K562 (cell line): ENCODE results near the gene EHBP1. TPM values are rescaled to one million over a fixed set of nuclear protein-coding genes. Genes with fewer than 3 reads are reported as not detected.

Experiments used
- ATAC-seq: fragments of 200-7000 bp; cut with Tn5 transposase; 3 replicates; pipeline ENCODE4 v1.9.1; 2020; ENCODE audit warnings: moderate library complexity
- BruUV-seq: library from RNA; stranded (reverse); fragments of 400-500 nt; replicated peaks from 2 replicates; lab custom pipeline; 2021; lab: Mats Ljungman, UMichigan
- CTCF ChIA-PET: fragments of 300-600 bp; formaldehyde crosslinking; extraction: SDS; loops from one replicate; lab custom pipeline; 2021; ENCODE audit warnings: low intra/inter-chr PET ratio; lab: Yijun Ruan, JAX
- POLR2A ChIA-PET: fragments of 300-600, 350-650 bp; sonication (Branson Sonifier 250); formaldehyde crosslinking; extraction: SDS; loops from one replicate; lab custom pipeline; 2021; ENCODE audit warnings: antibody characterized with exemption, inconsistent platforms; lab: Yijun Ruan, JAX
- DNase-seq, 4 experiments: peaks; one replicate each; pipeline versions ENCODE4 v3.0.0 to v3.0.0-alpha.2; 2011 to 2018; ENCODE audit warnings: low spot score in 3 of 4, mixed read lengths in 3 of 4; ENCODE audit errors: extremely low read depth in 1 of 4
- FAIRE-seq: peaks from 2 replicates; lab custom pipeline; 2011; peaks lifted over from hg19 to GRCh38; lab: Jason Lieb, UNC
- H2AFZ ChIP-seq: 2 replicates; pipeline ENCODE4 v1.6.0; 2011; ENCODE audit warnings: low read depth, low read length, control low read depth, inconsistent platforms
- H3K27ac ChIP-seq: fragments of 200-600 bp; 3 replicates; pipeline ENCODE4 v1.8.0; 2011; ENCODE audit warnings: low read depth, mild to moderate bottlenecking, control low read depth, inconsistent platforms, low read length, moderate library complexity, mixed read lengths; ENCODE audit errors: extremely low read depth
- H3K27me3 ChIP-seq, 2 experiments: fragments of 300-600 bp in 1 of 2; 2 replicates in 1 of 2; 3 replicates in 1 of 2; pipeline versions ENCODE4 v1.6.0 to v1.8.0; 2011; ENCODE audit warnings: inconsistent platforms in 2 of 2, low read length in 2 of 2, mild to moderate bottlenecking in 1 of 2, mixed read lengths in 1 of 2, moderate library complexity in 1 of 2; ENCODE audit not compliant: control insufficient read depth in 2 of 2, insufficient read depth in 2 of 2
- H3K36me3 ChIP-seq: fragments of 300-600 bp; 3 replicates; pipeline ENCODE4 v1.8.0; 2011; ENCODE audit warnings: mild to moderate bottlenecking, low read length, inconsistent platforms; ENCODE audit not compliant: control insufficient read depth, insufficient read depth
- H3K4me1 ChIP-seq, 2 experiments: fragments of 200-600 bp in 1 of 2; replicated peaks in 1 of 2; 2 replicates in 1 of 2; 3 replicates in 1 of 2; pipeline versions ENCODE4 v1.5.1 to v1.8.0; 2011; ENCODE audit warnings: inconsistent platforms in 2 of 2, low read length in 2 of 2, mild to moderate bottlenecking in 1 of 2, mixed read lengths in 1 of 2, moderate library complexity in 1 of 2; ENCODE audit not compliant: control insufficient read depth in 2 of 2, insufficient read depth in 2 of 2
- H3K4me2 ChIP-seq: 2 replicates; pipeline ENCODE4 v1.6.1; 2011; ENCODE audit warnings: low read length, control low read depth, inconsistent platforms, mixed read lengths; ENCODE audit not compliant: insufficient read depth
- H3K4me3 ChIP-seq: fragments of 200-600 bp; sonication (generic), shearing (Covaris generic); 2 replicates; pipeline ENCODE4 v1.5.1; 2016; ENCODE audit warnings: control low read depth, inconsistent platforms
- H3K79me2 ChIP-seq: fragments of 200-600 bp; 3 replicates; pipeline ENCODE4 v1.8.0; 2011; ENCODE audit warnings: low read length, inconsistent platforms; ENCODE audit not compliant: control insufficient read depth, insufficient read depth
- H3K9ac ChIP-seq, 2 experiments: 2 replicates each; pipeline versions ENCODE4 v1.6.0 to v1.6.1; 2011; ENCODE audit warnings: low read depth in 2 of 2, low read length in 2 of 2, control low read depth in 1 of 2, inconsistent platforms in 1 of 2, mild to moderate bottlenecking in 1 of 2, mixed read lengths in 1 of 2; ENCODE audit not compliant: insufficient read depth in 1 of 2
- H3K9me1 ChIP-seq: one replicate; pipeline ENCODE4 v1.6.0; 2011; ENCODE audit warnings: inconsistent platforms, mild to moderate bottlenecking, low read length, moderate library complexity; ENCODE audit not compliant: control insufficient read depth, insufficient read depth
- H3K9me3 ChIP-seq: replicated peaks from 2 replicates; pipeline ENCODE4 v1.5.1; 2011; ENCODE audit warnings: low read depth, low read length, inconsistent platforms; ENCODE audit not compliant: control insufficient read depth, insufficient read depth
- H4K20me1 ChIP-seq: replicated peaks from 2 replicates; pipeline ENCODE4 v1.6.1; 2011; ENCODE audit warnings: low read length, inconsistent platforms, mixed read lengths; ENCODE audit not compliant: control insufficient read depth, insufficient read depth
- GTF3C2 ChIP-seq: IDR thresholded peaks from 3 replicates; pipeline ENCODE4 v1.6.1; 2011; ENCODE audit warnings: borderline replicate concordance, mild to moderate bottlenecking, moderate library complexity; ENCODE audit not compliant: insufficient read length; ENCODE audit errors: extremely low read depth
- JUND ChIP-seq, 2 experiments: IDR thresholded peaks; 2 replicates in 1 of 2; 3 replicates in 1 of 2; pipeline ENCODE4 v1.6.1; 2011; ENCODE audit warnings: borderline replicate concordance in 2 of 2, low read depth in 2 of 2, low read length in 2 of 2, improper control_type of control experiment in 1 of 2, missing biosample characterization in 1 of 2, missing genetic modification characterization in 1 of 2, missing genetic modification reagents in 1 of 2
- PCBP2 ChIP-seq: fragments of 200-400 bp; formaldehyde crosslinking; IDR thresholded peaks from 2 replicates; pipeline ENCODE4 v1.6.1; 2018; ENCODE audit warnings: low read length, low read depth, mild to moderate bottlenecking, moderate library complexity; ENCODE audit not compliant: poor library complexity, severe bottlenecking
- PTBP1 ChIP-seq: fragments of 200-400 bp; formaldehyde crosslinking; IDR thresholded peaks from 2 replicates; pipeline ENCODE4 v1.6.1; 2017; ENCODE audit warnings: low read depth, low read length
- RB1 ChIP-seq: fragments of 450-650 bp; IDR thresholded peaks from 2 replicates; pipeline ENCODE4 v1.6.1; 2017; ENCODE audit warnings: low read depth, mild to moderate bottlenecking
- ZNF121 ChIP-seq: sonication (generic); formaldehyde crosslinking; conservative IDR thresholded peaks from 2 replicates; pipeline ENCODE4 v1.8.0; 2022; ENCODE audit warnings: missing genetic modification reagents
- WGBS: fragments of 100-300 bp; shearing (Covaris generic); methylation state at CpG from one replicate; pipeline ENCODE4 v1.1.6; 2016; ENCODE audit warnings: low coverage, mixed read lengths; ENCODE audit not compliant: insufficient coverage; ENCODE audit errors: missing lambda C conversion rate; 5-methylcytosine and 5-hydroxymethylcytosine counted together
- in situ Hi-C: fragments of 300-500 bp; cut with MboI; formaldehyde crosslinking; loops from 4 replicates; pipeline ENCODE4 v1.15.0; 2018; ENCODE audit warnings: inconsistent platforms, mixed read lengths
- intact Hi-C: fragments of 100-400 bp; cut with micrococcal nuclease; formaldehyde crosslinking; loops from 2 replicates; pipeline ENCODE4 v1.14.2; 2022
- polyA plus RNA-seq, 8 experiments: library from polyadenylated mRNA; depleted of rRNA in 4 of 8; stranded (reverse) in 5 of 8; unstranded in 3 of 8; fragments of >200 nt; fragmentation: Nextera tagmentation in 2 of 8; fragmentation: Illumina TruSeq in 1 of 8; extraction: Ambion mirVana in 2 of 8; extraction: Trizol in 1 of 8; gene quantifications; 2 replicates each; pipeline versions ENCODE4 v1.2.1 to v1.2.3, GENCODE V29; 2011 to 2014; ENCODE audit warnings: inconsistent platforms in 1 of 8, missing spikeins in 1 of 8
- total RNA-seq, 7 experiments: library from RNA; depleted of rRNA in 6 of 7; stranded (reverse); fragments of >200 nt in 6 of 7; fragmentation: Illumina TruSeq in 2 of 7; extraction: Trizol in 2 of 7; gene quantifications; 2 replicates each; pipeline versions ENCODE4 v1.2.1 to v1.2.3, GENCODE V29; 2011 to 2021; ENCODE audit warnings: low replicate concordance in 1 of 7
- TF ChIP-seq, protein P1 (sequence below): sonication (generic); formaldehyde crosslinking; IDR thresholded peaks from 2 replicates; pipeline ENCODE4 v1.8.0; 2022; ENCODE audit warnings: mild to moderate bottlenecking, low read depth, missing genetic modification reagents

Gene EHBP1
- total and polyA plus RNA-seq, 9 of the 15 experiments (the other 6 are each of a cell fraction or from before 2014, with no cell fraction given) = 8.9 to 26.6 (median 19.3) TPM

DNA sequence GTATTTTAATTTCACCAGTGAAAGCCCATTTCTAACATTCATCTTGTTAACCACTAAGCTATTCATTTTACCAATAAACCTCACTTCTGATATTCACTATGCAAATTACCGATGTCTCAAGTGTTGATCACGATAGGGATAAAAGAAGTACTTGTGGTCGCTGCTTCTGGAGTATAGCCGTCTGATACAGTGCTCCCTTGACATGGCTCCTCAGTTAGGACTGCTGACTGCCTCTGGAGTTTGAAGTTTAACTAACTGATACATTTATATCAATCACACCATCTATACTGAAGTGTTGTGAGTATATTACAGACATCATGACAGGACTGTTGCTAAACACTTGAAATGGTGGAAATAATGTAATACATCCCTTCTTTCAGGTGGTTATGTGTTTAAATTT is 95.6 kb downstream of the EHBP1 start:
- no peaks in the 10 kb centered on the region for H3K79me2 ChIP-seq
- in situ Hi-C loops = no loop called here
- no peak for TF ChIP-seq JUND (IDR thresholded peaks at IDR 0.05; ENCODE audit: borderline replicate concordance, low read depth, low read length)
- TF ChIP-seq JUND (tag; IDR thresholded peaks at IDR 0.05; ENCODE audit: borderline replicate concordance, low read depth, low read length) = no peak
- TF ChIP-seq, protein P1, sequence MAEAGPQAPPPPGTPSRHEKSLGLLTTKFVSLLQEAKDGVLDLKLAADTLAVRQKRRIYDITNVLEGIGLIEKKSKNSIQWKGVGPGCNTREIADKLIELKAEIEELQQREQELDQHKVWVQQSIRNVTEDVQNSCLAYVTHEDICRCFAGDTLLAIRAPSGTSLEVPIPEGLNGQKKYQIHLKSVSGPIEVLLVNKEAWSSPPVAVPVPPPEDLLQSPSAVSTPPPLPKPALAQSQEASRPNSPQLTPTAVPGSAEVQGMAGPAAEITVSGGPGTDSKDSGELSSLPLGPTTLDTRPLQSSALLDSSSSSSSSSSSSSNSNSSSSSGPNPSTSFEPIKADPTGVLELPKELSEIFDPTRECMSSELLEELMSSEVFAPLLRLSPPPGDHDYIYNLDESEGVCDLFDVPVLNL (CRISPR knock-in tag) = no peak
- TF ChIP-seq PCBP2 = no peak
- TF ChIP-seq ZNF121 (CRISPR knock-in tag) = no peak
- TF ChIP-seq RB1 = no peak
- TF ChIP-seq GTF3C2 = no peak
- no peak for TF ChIP-seq PTBP1
- TF ChIP-seq, all 486 proteins: peak for 0
- Histone ChIP-seq H3K27ac (no peak overlapping the region), H3K9me3 (no peaks in the 10 kb centered on the region), H3K27me3 (no peaks in the 10 kb centered on the region), H3K9ac (no peak overlapping the region), H3K9me1 (no peaks in the 10 kb centered on the region), H4K20me1 (no peaks in the 10 kb centered on the region), H3K4me3 (no peak overlapping the region), H2AFZ (no peak overlapping the region), H3K4me2 (no peak overlapping the region), H3K4me1 (no peaks in the 10 kb centered on the region), H3K36me3 (no peaks in the 10 kb centered on the region)
- FAIRE-seq (no peak), ATAC-seq (no peak), DNase-seq (no peak)
- intact Hi-C loops = no loop called here
- WGBS = 69% methylated on average over 4 of the region's 4 CpGs
- CTCF ChIA-PET = no interaction called here
- POLR2A ChIA-PET = interaction anchor here (0.6 kb wide), 1 partner anchor 229 kb away, joined by 4 read pairs; no protein-coding TSS in a partner anchor
- no TSS peak for BruUV-seq
